ENCODE data around the gene RNLS. TPM values are rescaled to one million over a fixed set of nuclear protein-coding genes. Genes with fewer than 3 reads are reported as not detected.

The RNLS gene
- total and polyA plus RNA-seq, 2 of the 8 experiments (the other 6 are each of a cell fraction or from before 2014, with no cell fraction given): 7.5 to 12.7 TPM

GRCh38 chr10:88528806-88529570 is 54.1 kb downstream of the RNLS start:
- no peak overlapping the region for H4K91ac ChIP-seq (replicated peaks; ENCODE audit: insufficient read length, low read length)
- H2BK12ac ChIP-seq (ENCODE audit: low read depth, low read length): no peak overlapping the region
- H3K9me3 ChIP-seq (ENCODE audit: insufficient read depth in 2 of 2, low read depth in 1 of 2, low read length in 1 of 2): no peaks in the 10 kb centered on the region
- H3K27me3 ChIP-seq (replicated peaks in 1 of 4; ENCODE audit: control insufficient read depth in 3 of 4, extremely low read depth in 1 of 4, insufficient read depth in 3 of 4, low read length in 3 of 4): no peaks in the 10 kb centered on the region; a peak in 1 of 7 replicates
- H3K14ac ChIP-seq (ENCODE audit: insufficient read length): no peak overlapping the region
- FAIRE-seq: no peak
- no peak overlapping the region for H3K27ac ChIP-seq (ENCODE audit: low read depth, low read length)
- no peak overlapping the region for H2BK5ac ChIP-seq (ENCODE audit: low read depth, low read length)
- H2BK120ac ChIP-seq (replicated peaks; ENCODE audit: low read depth, low read length): no peak overlapping the region
- H3K4me1 ChIP-seq (replicated peaks in 1 of 4; ENCODE audit: control insufficient read depth in 3 of 4, insufficient read depth in 4 of 4, low read length in 3 of 4): peaks cover 0 to 3% (median 0%) of the 10 kb centered on the region in 4 experiments; a peak in 1 of 7 replicates
- H3K23me2 ChIP-seq (ENCODE audit: low read depth, low read length): no peaks in the 10 kb centered on the region
- H3K36me3 ChIP-seq (ENCODE audit: control insufficient read depth in 2 of 4, insufficient read depth in 4 of 4, low read length in 3 of 4): no peaks in the 10 kb centered on the region
- no peak overlapping the region for H4K5ac ChIP-seq (ENCODE audit: insufficient read length, low read depth, low read length)
- WGBS, 2 experiments (ENCODE audit: extremely low coverage in 1 of 2, insufficient coverage in 1 of 2, insufficient read length in 1 of 2, insufficient replicate concordance in 2 of 2, low coverage in 1 of 2, low lambda C conversion rate in 2 of 2, missing lambda C conversion rate in 1 of 2): 87% methylated on average over 3 of the region's 4 CpGs; no CpG with 5 or more reads in 1 of the 2 experiments
- H3K4ac ChIP-seq (replicated peaks; ENCODE audit: insufficient read length, low read depth, low read length): no peak overlapping the region
- no peak overlapping the region for H2AK5ac ChIP-seq (ENCODE audit: low read depth, low read length)
- no peaks in the 10 kb centered on the region for H4K20me1 ChIP-seq (replicated peaks in 1 of 2; ENCODE audit: control insufficient read depth in 1 of 2, insufficient read depth in 2 of 2, low read length in 2 of 2)
- no peak overlapping the region for H4K8ac ChIP-seq (ENCODE audit: extremely low read depth, insufficient read depth, low read length)
- CTCF ChIA-PET (ENCODE audit: partially characterized antibody): interaction anchor here (0.6 to 1.4 kb wide), 2 partner anchors 140 to 306 kb away, joined by 3 to 4 read pairs; no protein-coding TSS in a partner anchor
- H3K4me3 ChIP-seq (ENCODE audit: extremely low read depth in 1 of 4, insufficient read depth in 2 of 4, low read depth in 3 of 4, low read length in 4 of 4): no peak overlapping the region
- H3K4me2 ChIP-seq (ENCODE audit: insufficient read depth in 1 of 2, low read depth in 2 of 2, low read length in 2 of 2): no peak overlapping the region
- no peak for DNase-seq (ENCODE audit: low read depth in 1 of 2, low spot score in 2 of 2)
- no peak overlapping the region for H2BK15ac ChIP-seq (ENCODE audit: low read length)
- H2BK20ac ChIP-seq (ENCODE audit: low read length): no peak overlapping the region
- no peak overlapping the region for H3K18ac ChIP-seq (ENCODE audit: extremely low read depth, low read length)
- H3K9ac ChIP-seq (replicated peaks in 1 of 4; ENCODE audit: extremely low read depth in 1 of 4, low read depth in 3 of 4, low read length in 3 of 4): no peak overlapping the region
- no peak overlapping the region for H2AFZ ChIP-seq (ENCODE audit: low read length)
- no peaks in the 10 kb centered on the region for H3K79me2 ChIP-seq (ENCODE audit: control insufficient read depth in 1 of 2, insufficient read depth in 2 of 2, low read length in 2 of 2)
- POLR2A ChIA-PET (ENCODE audit: partially characterized antibody): no interaction called here
- TF ChIP-seq RFX5 (IDR thresholded peaks at IDR 0.05; ENCODE audit: borderline replicate concordance, low read depth, low read length) (no peak), EP300 (IDR thresholded peaks at IDR 0.05; ENCODE audit: borderline replicate concordance in 1 of 2, low read depth in 2 of 2, low read length in 2 of 2) (no peak), MAFK (IDR thresholded peaks at IDR 0.05; ENCODE audit: low read depth, low read length) (no peak), EGR1 (IDR thresholded peaks at IDR 0.05; ENCODE audit: borderline replicate concordance, low read depth, low read length) (no peak), TBP (IDR thresholded peaks at IDR 0.05; ENCODE audit: low read depth, low read length) (no peak), USF2 (IDR thresholded peaks at IDR 0.05; ENCODE audit: low read length) (no peak), POLR2A (IDR thresholded peaks at IDR 0.05; ENCODE audit: control extremely low read depth in 1 of 2, low read depth in 2 of 2, low read length in 2 of 2) (no peak), RNF2 (IDR thresholded peaks at IDR 0.05; ENCODE audit: borderline replicate concordance, low read depth, low read length, missing control alignments, poor library complexity, severe bottlenecking) (no peak), CHD2 (IDR thresholded peaks at IDR 0.05; ENCODE audit: low read length) (no peak), JUN (IDR thresholded peaks at IDR 0.05; ENCODE audit: low read depth, low read length) (no peak), RBBP5 (IDR thresholded peaks at IDR 0.05; ENCODE audit: borderline replicate concordance, low read depth, low read length) (no peak), CREB1 (IDR thresholded peaks at IDR 0.05) (no peak)
- H3K79me1 ChIP-seq (ENCODE audit: low read depth, low read length): no peaks in the 10 kb centered on the region
- H3K56ac ChIP-seq (replicated peaks; ENCODE audit: insufficient read length, low read depth, low read length): no peak overlapping the region
- no peak overlapping the region for H3K23ac ChIP-seq (ENCODE audit: insufficient read length)
